H9 (cell line): Measurements from ENCODE around the gene SPATS1. TPM values are rescaled to one million over a fixed set of nuclear protein-coding genes. Genes with fewer than 3 reads are reported as not detected.

ENCODE experiments used
- DNase-seq: peaks from one replicate; pipeline ENCODE4 v3.0.0-alpha.2; 2017
- H2AFZ ChIP-seq: one replicate; pipeline ENCODE4 v1.6.1; 2013; ENCODE audit warnings: mild to moderate bottlenecking, low read length, control low read depth, moderate library complexity
- H2AK5ac ChIP-seq: 2 replicates; pipeline ENCODE4 v1.6.1; 2013; ENCODE audit warnings: low read length, control low read depth, mixed read lengths; ENCODE audit not compliant: insufficient read length
- H2BK120ac ChIP-seq: one replicate; pipeline ENCODE4 v1.6.1; 2013; ENCODE audit warnings: low read depth, mild to moderate bottlenecking, low read length, control low read depth, inconsistent platforms; ENCODE audit not compliant: poor library complexity, severe bottlenecking
- H2BK12ac ChIP-seq: 2 replicates; pipeline ENCODE4 v1.6.1; 2013; ENCODE audit warnings: low read length, control low read depth, mixed read lengths, low read depth; ENCODE audit not compliant: insufficient read length
- H2BK15ac ChIP-seq: 2 replicates; pipeline ENCODE4 v1.6.1; 2013; ENCODE audit warnings: low read depth, low read length, control low read depth
- H2BK20ac ChIP-seq: one replicate; pipeline ENCODE4 v1.6.1; 2013; ENCODE audit warnings: low read depth, mild to moderate bottlenecking, low read length, control low read depth, inconsistent platforms; ENCODE audit not compliant: poor library complexity, severe bottlenecking
- H2BK5ac ChIP-seq: 2 replicates; pipeline ENCODE4 v1.6.1; 2013; ENCODE audit warnings: low read length, control low read depth, mixed read lengths; ENCODE audit not compliant: insufficient read length
- H3K14ac ChIP-seq: 2 replicates; pipeline ENCODE4 v1.6.1; 2013; ENCODE audit warnings: low read length, control low read depth; ENCODE audit not compliant: insufficient read depth
- H3K18ac ChIP-seq: 2 replicates; pipeline ENCODE4 v1.6.1; 2013; ENCODE audit warnings: low read depth, mild to moderate bottlenecking, mixed read lengths, low read length, control low read depth; ENCODE audit not compliant: insufficient read length
- H3K23ac ChIP-seq: 2 replicates; pipeline ENCODE4 v1.6.1; 2013; ENCODE audit warnings: low read length, control low read depth, mixed read lengths, low read depth; ENCODE audit not compliant: insufficient read length
- H3K23me2 ChIP-seq: 2 replicates; pipeline ENCODE4 v1.6.1; 2013; ENCODE audit warnings: low read depth, mild to moderate bottlenecking, mixed read lengths, low read length, control low read depth; ENCODE audit not compliant: insufficient read length, poor library complexity, severe bottlenecking
- H3K27ac ChIP-seq: 2 replicates; pipeline ENCODE4 v1.5.1; 2013; ENCODE audit warnings: low read length, control low read depth, mixed read lengths, low read depth; ENCODE audit not compliant: insufficient read length
- H3K27me3 ChIP-seq: 2 replicates; pipeline ENCODE4 v1.6.1; 2013; ENCODE audit warnings: low read length, control low read depth, inconsistent platforms; ENCODE audit not compliant: insufficient read depth
- H3K4ac ChIP-seq: 2 replicates; pipeline ENCODE4 v1.6.1; 2013; ENCODE audit warnings: low read depth, mild to moderate bottlenecking, control low read depth, inconsistent platforms, low read length, moderate library complexity
- H3K4me1 ChIP-seq: 2 replicates; pipeline ENCODE4 v1.6.1; 2013; ENCODE audit warnings: low read length, control low read depth, inconsistent platforms; ENCODE audit not compliant: insufficient read depth
- H3K4me2 ChIP-seq: 2 replicates; pipeline ENCODE4 v1.6.1; 2013; ENCODE audit warnings: low read length, control low read depth, mixed read lengths; ENCODE audit not compliant: insufficient read length, insufficient read depth
- H3K56ac ChIP-seq: 2 replicates; pipeline ENCODE4 v1.6.1; 2013; ENCODE audit warnings: low read depth, mild to moderate bottlenecking, mixed read lengths, low read length, control low read depth; ENCODE audit not compliant: insufficient read length
- H3K79me1 ChIP-seq: 2 replicates; pipeline ENCODE4 v1.6.1; 2013; ENCODE audit warnings: low read depth, mild to moderate bottlenecking, moderate library complexity, low read length, control low read depth, inconsistent platforms; ENCODE audit not compliant: insufficient read depth, poor library complexity, severe bottlenecking
- H3K79me2 ChIP-seq: 2 replicates; pipeline ENCODE4 v1.6.1; 2013; ENCODE audit warnings: low read length, control low read depth, inconsistent platforms; ENCODE audit not compliant: insufficient read depth
- H3K9ac ChIP-seq: 2 replicates; pipeline ENCODE4 v1.6.1; 2013; ENCODE audit warnings: low read length, control low read depth, mixed read lengths; ENCODE audit not compliant: insufficient read length; ENCODE audit errors: extremely low read depth
- H3K9me3 ChIP-seq: one replicate; pipeline ENCODE4 v1.6.1; 2013; ENCODE audit warnings: low read depth, low read length, inconsistent platforms; ENCODE audit not compliant: control insufficient read depth
- H3T11ph ChIP-seq: one replicate; pipeline ENCODE4 v1.6.1; 2013; ENCODE audit warnings: mild to moderate bottlenecking, low read length, control low read depth, inconsistent platforms
- H4K20me1 ChIP-seq: one replicate; pipeline ENCODE4 v1.6.1; 2013; ENCODE audit not compliant: control insufficient read depth, insufficient read length, insufficient read depth
- H4K5ac ChIP-seq: 2 replicates; pipeline ENCODE4 v1.6.1; 2013; ENCODE audit warnings: low read depth, mild to moderate bottlenecking, mixed read lengths, low read length, control low read depth; ENCODE audit not compliant: insufficient read length
- H4K8ac ChIP-seq: replicated peaks from 2 replicates; pipeline ENCODE4 v1.6.1; 2013; ENCODE audit warnings: low read length, control low read depth, mixed read lengths, low read depth; ENCODE audit not compliant: insufficient read length
- H4K91ac ChIP-seq: 2 replicates; pipeline ENCODE4 v1.6.1; 2013; ENCODE audit warnings: low read depth, mild to moderate bottlenecking, moderate library complexity, mixed read lengths, low read length, control low read depth; ENCODE audit not compliant: insufficient read length
- H3K27ac Mint-ChIP-seq, 3 experiments: 2 replicates in 2 of 3; 3 replicates in 1 of 3; pipeline ENCODE4 v1.8.0; 2020 to 2021; ENCODE audit warnings: mixed read lengths in 3 of 3, mild to moderate bottlenecking in 1 of 3, moderate library complexity in 1 of 3
- H3K27me3 Mint-ChIP-seq: 2 replicates; pipeline ENCODE4 v1.8.0; 2021; ENCODE audit warnings: low read depth, mild to moderate bottlenecking, moderate library complexity, mixed read lengths
- H3K36me3 Mint-ChIP-seq, 3 experiments: 2 replicates in 2 of 3; 3 replicates in 1 of 3; pipeline ENCODE4 v1.8.0; 2020 to 2021; ENCODE audit warnings: low read depth in 3 of 3, mixed read lengths in 3 of 3; ENCODE audit not compliant: insufficient read depth in 1 of 3
- H3K4me1 Mint-ChIP-seq, 2 experiments: 2 replicates each; pipeline ENCODE4 v1.8.0; 2020; ENCODE audit warnings: mixed read lengths in 2 of 2
- H3K4me3 Mint-ChIP-seq, 2 experiments: 2 replicates in 1 of 2; 3 replicates in 1 of 2; pipeline ENCODE4 v1.8.0; 2020 to 2021; ENCODE audit warnings: mild to moderate bottlenecking in 2 of 2, mixed read lengths in 2 of 2, moderate library complexity in 1 of 2
- H3K9me3 Mint-ChIP-seq, 2 experiments: 2 replicates in 1 of 2; 3 replicates in 1 of 2; pipeline ENCODE4 v1.8.0; 2020; ENCODE audit warnings: mild to moderate bottlenecking in 2 of 2, mixed read lengths in 2 of 2, moderate library complexity in 1 of 2
- WGBS: extraction: QIAGEN DNeasy Blood & Tissue Kit; methylation state at CpG from one replicate; pipeline ENCODE4 v1.1.7; 2013; ENCODE audit warnings: missing lambda C conversion rate, low lambda C conversion rate, mixed read lengths; ENCODE audit not compliant: insufficient read length; ENCODE audit errors: extremely low coverage; 5-methylcytosine and 5-hydroxymethylcytosine counted together
- total RNA-seq: library from RNA; stranded (reverse); gene quantifications from 2 replicates; pipeline ENCODE4 v1.2.1, GENCODE V29; 2021
- TF ChIP-seq, protein P1 (sequence below): fragments of 200-600 bp; sonication (generic); conservative IDR thresholded peaks from 3 replicates; pipeline ENCODE4 v1.8.0; 2021; ENCODE audit warnings: antibody characterized with exemption, mild to moderate bottlenecking

Gene SPATS1
- total RNA-seq, 1 experiment from 2014 or later: not detected

DNA sequence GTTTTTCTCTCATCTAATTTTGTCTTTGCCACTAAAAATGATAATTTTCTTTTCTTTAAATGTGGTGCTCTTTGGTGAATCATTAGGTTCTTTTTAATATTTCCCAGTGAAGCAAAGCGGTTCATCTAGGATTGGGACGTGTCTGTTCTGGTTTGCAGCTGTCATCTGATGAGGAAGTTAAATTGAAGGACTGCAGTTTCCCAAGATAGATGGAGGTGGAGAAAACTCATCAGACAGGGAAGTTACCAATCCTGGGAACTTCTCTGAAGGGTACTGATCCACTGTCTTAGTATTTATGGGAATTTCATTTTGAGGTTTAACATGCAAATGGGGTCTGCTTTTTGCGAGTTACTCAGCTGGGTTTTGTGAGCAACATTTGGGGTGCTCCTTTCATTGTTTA lies 26.9 kb upstream of the SPATS1 start:
- peaks cover 6% of the 10 kb centered on the region; the same call in 1 of the 2 replicates for H3K79me2 ChIP-seq
- no peak overlapping the region for H2BK120ac ChIP-seq
- no peak overlapping the region for H3K14ac ChIP-seq
- no peak overlapping the region for H3K4me3 Mint-ChIP-seq
- no peak overlapping the region for H2BK12ac ChIP-seq
- TF ChIP-seq, protein P1, sequence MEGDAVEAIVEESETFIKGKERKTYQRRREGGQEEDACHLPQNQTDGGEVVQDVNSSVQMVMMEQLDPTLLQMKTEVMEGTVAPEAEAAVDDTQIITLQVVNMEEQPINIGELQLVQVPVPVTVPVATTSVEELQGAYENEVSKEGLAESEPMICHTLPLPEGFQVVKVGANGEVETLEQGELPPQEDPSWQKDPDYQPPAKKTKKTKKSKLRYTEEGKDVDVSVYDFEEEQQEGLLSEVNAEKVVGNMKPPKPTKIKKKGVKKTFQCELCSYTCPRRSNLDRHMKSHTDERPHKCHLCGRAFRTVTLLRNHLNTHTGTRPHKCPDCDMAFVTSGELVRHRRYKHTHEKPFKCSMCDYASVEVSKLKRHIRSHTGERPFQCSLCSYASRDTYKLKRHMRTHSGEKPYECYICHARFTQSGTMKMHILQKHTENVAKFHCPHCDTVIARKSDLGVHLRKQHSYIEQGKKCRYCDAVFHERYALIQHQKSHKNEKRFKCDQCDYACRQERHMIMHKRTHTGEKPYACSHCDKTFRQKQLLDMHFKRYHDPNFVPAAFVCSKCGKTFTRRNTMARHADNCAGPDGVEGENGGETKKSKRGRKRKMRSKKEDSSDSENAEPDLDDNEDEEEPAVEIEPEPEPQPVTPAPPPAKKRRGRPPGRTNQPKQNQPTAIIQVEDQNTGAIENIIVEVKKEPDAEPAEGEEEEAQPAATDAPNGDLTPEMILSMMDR: no peak
- no peak for DNase-seq
- H3K79me1 ChIP-seq: peaks cover 5% of the 10 kb centered on the region
- H3K4me1 Mint-ChIP-seq: peaks cover 17 to 25% of the 10 kb centered on the region in 2 experiments
- no peak overlapping the region for H4K5ac ChIP-seq
- H4K91ac ChIP-seq: no peak overlapping the region
- H2AK5ac ChIP-seq: no peak overlapping the region
- H3K4me1 ChIP-seq: no peaks in the 10 kb centered on the region
- H3K4ac ChIP-seq: no peak overlapping the region
- no peak overlapping the region for H3K9ac ChIP-seq
- no peak overlapping the region for H3K56ac ChIP-seq
- WGBS: no CpG with 5 or more reads among the region's 3 CpGs
- H3K27ac Mint-ChIP-seq: no peak overlapping the region
- no peaks in the 10 kb centered on the region for H3K9me3 Mint-ChIP-seq
- H2BK5ac ChIP-seq: no peak overlapping the region
- no peak overlapping the region for H2AFZ ChIP-seq
- no peak overlapping the region for H2BK15ac ChIP-seq
- H3K23ac ChIP-seq: no peak overlapping the region
- no peak overlapping the region for H3K4me2 ChIP-seq
- no peak overlapping the region for H3K27ac ChIP-seq
- H3T11ph ChIP-seq: no peak overlapping the region
- H3K27me3 ChIP-seq: no peaks in the 10 kb centered on the region
- H4K20me1 ChIP-seq: no peaks in the 10 kb centered on the region
- peaks cover 12 to 17% (median 17%) of the 10 kb centered on the region in 3 experiments; a peak in 6 of 7 replicates for H3K36me3 Mint-ChIP-seq
- no peak overlapping the region for H2BK20ac ChIP-seq
- no peaks in the 10 kb centered on the region for H3K9me3 ChIP-seq
- peaks cover 10% of the 10 kb centered on the region for H3K27me3 Mint-ChIP-seq
- H4K8ac ChIP-seq: no peak overlapping the region
- H3K18ac ChIP-seq: no peak overlapping the region
- H3K23me2 ChIP-seq: peaks cover 4% of the 10 kb centered on the region
